ENCODE results near the gene TNIK.

Gene TNIK

DNA sequence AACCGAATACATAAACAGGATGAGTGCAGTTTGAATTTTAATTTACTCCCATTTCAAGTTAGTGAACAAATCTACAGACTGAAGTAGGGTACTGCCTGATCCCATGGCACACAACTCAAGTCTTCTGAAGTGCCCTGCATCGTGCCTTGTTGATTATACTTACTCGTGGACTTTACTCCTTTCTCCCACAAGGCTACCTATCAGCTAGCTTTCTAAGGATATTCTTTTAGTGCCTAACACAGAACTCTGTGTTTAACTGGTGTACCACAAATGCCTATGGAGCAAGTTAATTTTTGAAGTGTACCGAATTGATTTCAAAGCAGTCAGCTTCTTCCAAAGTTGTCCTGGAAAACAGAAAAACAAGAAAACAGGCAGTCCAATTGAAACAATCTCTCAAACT, 119.8 kb downstream of the TNIK start:
- no peak for DNase-seq (ENCODE audit: low read depth)

DNA sequence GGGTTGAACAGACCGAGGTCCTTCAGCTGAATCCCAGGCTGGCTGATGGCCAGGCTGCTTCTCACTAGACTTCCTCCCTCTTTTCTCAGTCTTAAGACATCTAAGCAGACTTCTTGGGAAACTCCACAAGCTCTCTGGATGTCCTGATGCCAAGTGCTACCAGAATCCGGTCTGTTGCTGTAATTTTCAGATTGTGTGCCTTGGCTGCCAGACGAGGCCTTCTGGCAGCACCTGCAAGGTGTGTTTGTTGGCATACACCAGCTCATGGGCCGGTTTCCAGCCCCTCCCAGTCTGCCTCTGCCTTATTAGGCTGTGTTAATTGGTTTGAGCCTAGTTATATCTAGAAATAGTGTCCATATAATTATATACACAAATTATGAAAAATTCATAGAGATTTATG, 120.6 kb downstream of the TNIK start:
- no peak for DNase-seq (ENCODE audit: low read depth)

DNA sequence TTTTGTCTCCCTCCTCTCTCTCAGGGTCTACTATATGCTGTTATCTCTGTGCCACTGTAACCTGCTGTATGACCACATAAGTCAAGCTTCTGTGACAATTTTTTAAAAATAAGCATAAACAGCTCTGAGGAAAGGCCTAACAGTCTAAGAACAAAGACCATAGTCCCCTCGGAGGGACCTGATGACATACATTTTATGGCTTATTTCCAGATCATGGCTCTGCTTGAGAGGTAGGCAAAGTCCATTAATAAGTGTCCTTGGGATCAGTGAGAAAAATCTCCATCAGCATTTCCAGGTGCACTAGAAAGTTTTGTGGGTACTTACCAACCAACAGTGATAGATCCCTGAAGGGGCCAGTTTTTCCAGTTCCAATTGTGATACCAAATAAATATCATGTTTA, 123.8 kb downstream of the TNIK start:
- no peak for DNase-seq (ENCODE audit: low read depth)

DNA sequence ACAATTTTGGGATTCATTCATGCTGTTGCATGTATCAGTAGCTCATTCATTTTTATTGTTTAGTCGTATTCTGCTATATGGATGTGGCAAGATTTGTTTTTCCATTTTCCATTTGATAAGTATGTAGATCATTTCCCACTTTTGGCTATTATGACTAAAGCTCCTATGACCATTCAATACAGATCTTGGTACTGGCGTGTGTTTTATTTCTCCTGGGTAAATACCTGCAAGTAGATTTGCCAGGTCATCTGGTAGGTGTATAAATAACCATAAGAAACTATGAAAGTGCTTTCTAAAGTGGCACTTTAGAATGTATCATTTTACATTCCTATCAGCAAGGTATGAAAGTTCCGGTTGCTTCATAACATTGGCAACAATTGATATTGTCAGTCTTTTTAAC, 124.6 kb downstream of the TNIK start:
- DNase-seq (ENCODE audit: low read depth), result no peak

DNA sequence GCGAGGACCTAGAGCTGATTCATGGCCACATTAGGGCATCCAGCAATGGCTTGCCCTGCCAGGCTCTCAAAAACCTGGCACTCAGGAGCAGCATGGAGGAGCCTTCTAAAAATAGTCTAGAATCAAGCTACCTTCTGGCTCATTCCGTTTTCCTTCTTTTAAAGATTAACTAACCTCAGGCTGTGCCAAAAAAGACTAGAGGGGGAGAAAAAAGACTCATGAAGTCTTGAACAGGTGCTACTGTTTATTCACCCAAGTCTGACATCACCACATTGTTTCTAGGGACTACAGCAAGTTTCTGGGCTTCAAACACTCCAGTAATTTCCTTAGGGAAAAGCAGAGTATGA, 125.8 kb downstream of the TNIK start:
- DNase-seq (ENCODE audit: low read depth), result no peak

DNA sequence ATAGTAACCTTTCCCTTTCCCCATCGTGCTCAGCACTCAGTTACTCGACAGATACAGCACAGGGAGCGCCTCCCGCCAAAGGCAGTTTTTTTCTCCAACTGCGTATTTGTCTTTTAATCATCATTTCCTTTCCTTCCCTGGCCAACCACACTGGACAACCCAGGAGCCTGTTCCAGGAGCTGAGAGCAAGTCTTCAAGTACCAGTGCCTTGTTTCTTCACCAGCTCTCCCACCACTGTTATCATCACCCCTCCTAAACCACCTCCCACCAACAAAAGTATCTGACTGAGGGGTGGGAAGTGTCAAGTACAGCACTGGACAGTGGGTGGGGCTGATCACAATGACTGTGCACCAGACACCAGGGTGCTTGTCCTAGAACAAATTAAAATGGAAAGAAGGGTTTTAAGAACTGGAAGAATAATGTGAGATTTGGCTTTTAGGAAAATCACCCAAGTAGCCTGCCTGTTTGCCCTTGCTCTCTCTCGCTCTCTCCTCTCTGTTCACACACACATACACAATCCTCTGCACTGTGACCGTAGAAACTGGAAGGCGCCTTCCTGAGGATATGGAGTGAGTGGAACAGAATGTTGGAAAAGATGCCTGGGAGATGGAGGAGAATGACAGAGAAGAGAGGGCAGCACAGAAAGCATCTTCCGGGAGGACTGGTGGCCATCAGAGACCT, 126.3 kb downstream of the TNIK start:
- DNase-seq (ENCODE audit: low read depth), result no peak

DNA sequence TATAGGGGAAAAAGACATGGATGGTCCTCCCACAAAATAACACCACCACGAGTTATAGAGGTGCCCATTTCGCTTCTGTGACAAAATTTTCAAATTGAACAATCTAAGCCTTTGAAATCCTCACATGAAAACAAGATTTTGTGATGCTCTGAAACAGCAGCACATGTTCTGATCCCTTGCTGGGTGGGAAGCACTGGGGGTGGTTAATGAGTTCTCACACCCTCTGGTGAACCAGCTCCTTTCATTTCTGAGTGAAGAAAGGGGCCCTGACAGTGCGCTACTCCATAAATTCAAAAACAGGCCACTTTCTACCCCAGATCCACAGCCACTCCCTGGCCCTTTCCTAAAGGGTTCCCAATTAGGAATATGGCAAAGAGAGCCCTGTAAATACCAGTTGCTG, 129.3 kb downstream of the TNIK start:
- no peak for DNase-seq (ENCODE audit: low read depth)

DNA sequence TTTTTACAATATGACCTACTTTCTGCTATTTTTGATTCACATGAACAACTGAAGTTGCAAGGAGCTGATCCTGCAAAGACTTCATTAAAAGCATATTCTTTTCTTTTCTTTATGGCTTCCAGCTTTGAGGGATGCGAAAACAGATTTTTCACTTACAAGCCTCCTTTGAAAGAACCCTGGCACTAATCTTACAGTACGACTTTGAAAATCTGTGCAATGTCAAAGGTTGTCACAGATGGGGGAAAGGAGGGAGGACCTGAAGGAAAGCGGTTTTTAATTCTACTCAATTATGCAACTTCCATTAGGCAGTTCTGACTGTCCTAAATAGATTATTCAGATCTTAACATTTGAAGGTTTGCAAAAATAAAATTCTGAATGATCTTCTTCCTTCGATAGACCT, 130.5 kb downstream of the TNIK start:
- no peak for DNase-seq (ENCODE audit: low read depth)

DNA sequence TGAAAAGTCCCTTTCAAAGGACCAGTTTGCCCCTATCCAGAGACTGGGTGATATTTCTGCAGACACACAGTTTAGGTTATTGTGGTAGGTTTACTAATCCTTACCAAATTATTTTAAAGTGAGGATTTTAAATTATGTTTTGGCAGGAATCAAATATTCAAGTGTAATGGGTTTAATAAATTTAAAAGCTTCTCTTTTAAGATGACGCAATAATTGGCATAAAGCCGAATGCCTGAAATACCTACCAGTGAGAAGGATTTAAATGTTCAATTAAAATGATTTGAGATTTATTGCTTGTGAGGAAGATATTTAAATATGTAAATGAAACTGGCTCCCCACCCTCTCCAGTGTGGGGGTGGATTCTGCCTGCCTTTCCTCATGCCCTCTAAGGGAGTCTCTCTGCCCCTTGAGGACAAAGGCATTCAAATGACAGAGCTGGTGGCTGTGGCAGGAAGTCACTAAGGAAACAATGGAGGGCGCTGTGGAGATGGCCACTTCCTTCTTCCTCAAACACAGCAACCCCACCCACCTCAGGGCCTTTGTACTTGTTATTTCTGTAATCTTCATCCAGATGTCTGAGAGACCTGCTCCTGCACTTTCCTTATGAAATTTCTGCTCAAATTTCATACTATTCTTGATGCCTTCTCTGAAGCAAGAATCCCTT, 131.7 kb downstream of the TNIK start:
- no peak for DNase-seq (ENCODE audit: low read depth)

DNA sequence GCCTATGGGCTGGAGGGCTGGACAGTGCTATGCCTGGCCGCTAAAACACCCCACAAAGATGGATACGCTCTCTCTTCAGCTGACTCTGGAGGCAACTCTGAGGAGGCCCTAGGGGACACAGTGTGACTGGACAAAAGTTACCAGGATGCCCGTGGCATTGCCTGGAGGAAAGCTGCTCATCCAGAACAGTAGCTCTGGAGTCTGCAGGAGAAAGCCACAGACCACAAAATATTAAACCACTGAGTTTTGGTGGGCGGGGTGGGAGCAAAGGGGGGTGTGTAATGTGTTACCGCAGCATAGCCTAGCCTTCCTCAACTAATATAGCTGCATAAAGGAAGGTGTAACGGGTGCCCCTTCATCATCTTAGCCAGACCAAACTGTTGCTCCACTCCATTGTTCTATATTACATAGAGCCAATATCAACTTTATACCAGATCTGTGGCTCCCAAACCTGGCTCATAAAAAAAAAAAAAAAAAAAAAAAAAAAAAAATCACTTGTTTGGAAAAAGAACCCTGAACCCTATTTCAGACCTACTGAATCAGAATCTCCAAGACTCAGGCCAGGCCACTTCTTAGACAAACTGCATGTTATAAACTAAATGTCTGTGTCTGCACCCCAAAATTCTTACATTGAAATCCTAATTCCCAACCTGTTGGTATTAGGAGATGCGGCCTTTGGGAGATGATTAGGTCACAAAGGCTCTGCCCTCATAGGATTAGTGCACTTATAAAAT, 132.6 kb downstream of the TNIK start:
- no peak for DNase-seq (ENCODE audit: low read depth)

DNA sequence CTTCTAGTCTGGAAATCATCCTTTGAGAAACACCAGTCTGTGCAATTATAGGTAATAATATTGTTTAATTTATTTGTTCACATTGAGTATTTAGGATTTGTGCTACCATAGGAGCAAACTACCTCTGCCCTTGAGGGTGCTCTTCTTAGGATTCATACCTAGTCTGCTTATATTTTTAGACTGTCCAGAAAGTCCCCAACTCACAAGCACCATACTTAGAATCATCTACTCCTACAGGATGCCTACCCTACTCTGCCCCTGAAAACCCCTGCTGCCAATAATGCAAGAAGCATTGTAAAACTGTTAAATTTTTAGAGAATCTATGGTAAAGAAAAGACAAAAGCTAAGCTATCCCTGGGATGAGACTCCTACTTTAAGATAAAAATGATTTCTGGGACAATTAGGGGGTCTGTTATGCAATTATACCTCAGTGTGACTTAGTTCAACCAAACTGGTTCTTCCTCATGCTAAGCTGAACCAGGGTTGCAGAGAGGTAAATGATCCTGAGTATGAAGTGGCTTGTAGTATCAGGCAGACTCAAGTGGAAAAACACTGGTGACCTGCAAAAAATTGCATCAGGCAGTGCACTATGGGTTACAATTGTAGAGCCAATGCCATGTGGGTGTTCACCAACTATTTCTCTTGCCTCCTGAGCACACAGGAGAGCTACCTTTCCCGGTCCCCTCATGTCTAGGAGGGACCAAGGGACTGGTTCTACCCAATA, 133.3 kb downstream of the TNIK start:
- DNase-seq (ENCODE audit: low read depth), result no peak

DNA sequence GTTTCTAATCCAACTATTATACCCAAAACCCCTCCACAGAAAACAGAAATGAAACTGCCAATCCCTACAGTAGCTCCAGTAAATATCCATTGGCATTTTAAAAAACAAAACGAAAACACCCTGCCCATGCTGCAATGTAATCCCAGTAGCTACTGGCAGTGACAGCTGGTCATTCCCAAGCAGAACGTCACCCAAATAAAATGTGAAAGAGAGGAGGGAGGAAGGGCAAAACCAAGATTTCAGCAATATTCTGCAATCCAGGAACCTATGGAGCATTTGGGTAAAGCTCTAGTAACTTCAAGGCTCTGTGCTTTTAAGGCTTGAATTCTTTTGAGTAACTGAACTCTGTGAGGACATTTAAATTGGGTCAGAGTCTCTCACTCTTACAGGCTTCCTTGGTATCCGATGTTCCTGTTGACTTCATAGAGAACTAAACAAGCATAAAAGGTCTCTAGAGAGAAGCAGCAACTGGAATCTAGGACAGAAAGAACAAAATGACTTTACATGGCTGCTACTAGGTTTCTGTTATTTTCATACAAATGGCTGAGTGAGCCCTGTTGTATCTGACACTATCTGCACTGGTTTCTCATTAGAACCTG, 136.2 kb downstream of the TNIK start:
- no peak for DNase-seq (ENCODE audit: low read depth)

DNA sequence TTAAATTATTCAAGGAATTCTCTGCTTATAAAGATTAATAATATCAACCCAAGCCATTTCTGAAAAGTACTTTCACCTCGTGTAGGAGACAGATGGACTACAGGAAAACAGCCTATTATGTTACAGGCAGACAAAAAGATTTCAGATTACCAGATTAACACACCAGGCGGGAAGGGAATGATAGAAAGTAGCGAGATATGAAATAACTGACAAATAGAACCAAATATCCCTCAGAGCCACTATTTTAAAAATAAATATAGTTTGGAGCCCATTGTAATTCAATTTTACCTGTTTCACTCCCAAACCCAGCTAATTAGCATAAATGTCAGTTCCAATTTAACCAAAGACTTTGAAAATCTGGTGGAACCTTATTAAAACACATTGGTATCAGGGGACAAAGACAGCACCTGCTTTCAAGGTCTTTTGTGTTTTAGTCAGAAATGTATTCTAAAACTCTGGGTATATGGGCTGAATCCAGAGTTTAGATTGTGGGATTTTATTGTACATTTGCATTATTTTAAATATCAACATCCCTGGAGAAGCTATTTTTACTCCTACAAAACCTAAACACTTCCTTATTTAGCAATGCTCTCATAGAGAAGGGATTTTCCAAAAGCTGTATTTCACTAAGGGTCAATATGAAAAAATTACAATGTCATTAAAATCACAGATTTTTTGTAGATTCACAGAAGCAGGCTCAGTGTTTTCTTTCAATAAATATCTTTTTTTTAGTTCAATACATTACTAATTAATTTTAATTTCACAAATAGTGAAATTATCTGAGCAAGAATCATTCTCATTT, 138.4 kb downstream of the TNIK start:
- no peak for DNase-seq (ENCODE audit: low read depth)

DNA sequence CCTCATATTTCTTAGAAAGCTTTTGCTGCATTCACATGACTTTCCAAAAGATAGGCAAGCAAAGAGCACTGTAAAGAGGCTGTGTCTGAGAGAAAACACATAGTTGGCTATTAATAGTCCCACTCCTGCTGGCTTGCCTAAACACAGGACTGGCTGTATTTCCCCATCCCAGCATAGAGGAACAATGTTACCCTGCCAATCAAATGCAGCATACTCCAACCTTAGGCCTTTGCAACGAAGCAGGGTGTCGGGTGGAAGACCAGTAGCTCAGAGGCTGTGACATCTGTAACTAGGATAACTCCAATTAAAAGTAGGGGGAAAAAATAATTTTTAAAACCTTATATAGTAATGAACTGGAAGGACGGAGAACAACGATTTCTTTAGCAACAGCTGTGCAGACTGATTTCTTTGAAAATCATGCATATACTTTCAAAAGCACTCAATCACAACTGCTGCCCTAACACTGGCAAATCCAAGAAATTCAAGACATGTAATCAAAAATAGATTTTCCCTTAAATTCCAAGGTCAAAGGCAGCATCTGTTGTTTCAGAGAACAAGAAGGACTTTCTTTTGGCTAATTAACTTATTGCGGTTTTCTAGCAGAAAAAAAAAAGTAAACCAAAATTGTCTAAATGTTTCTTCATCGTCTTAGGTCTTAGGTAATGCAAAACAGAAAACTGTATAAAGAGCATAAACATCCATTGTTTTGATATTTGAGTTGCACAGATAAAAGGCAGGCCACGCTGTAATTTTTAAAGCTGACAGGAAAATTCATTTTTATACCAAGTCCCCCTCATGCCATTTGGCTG, 139.3 kb downstream of the TNIK start:
- DNase-seq (ENCODE audit: low read depth), result no peak

DNA sequence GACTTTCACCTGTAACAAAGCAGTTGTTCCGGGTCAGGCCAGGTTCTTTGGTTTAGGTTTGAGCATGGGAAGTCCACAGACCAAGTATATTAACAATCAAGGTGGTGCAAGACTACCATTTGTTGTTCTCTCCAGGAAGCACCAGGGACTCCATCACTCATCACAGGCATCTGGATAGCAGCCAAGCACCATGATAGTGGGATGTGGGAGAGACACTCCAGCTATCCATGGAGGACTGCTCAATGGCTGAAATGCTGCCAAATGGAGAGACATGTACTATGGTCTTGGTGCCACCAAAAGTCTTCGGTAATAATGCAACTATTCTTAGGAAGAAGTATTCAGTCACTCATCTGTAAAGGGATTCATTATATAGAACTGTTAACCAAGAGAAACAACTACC, 143.0 kb downstream of the TNIK start:
- no peak for DNase-seq (ENCODE audit: low read depth)

DNA sequence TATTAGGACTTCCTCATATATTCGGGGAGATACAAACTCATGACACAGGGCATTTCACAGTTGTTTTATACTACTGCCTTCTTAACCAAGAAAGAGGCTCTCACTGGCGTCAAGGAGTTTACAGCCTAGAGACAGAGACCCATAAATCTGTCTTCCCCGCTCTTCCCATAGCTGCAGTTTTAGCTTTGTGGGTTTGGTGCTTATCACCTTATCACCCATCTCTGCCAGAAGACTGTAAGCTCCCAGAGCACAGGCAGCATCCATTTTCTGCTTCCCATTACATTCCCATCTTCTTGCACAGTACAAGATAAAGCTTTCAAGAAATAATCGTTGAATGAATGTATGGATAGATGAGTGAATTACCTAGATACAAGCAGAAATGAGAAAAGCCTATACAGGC, 144.3 kb downstream of the TNIK start:
- DNase-seq (ENCODE audit: low read depth), result no peak

DNA sequence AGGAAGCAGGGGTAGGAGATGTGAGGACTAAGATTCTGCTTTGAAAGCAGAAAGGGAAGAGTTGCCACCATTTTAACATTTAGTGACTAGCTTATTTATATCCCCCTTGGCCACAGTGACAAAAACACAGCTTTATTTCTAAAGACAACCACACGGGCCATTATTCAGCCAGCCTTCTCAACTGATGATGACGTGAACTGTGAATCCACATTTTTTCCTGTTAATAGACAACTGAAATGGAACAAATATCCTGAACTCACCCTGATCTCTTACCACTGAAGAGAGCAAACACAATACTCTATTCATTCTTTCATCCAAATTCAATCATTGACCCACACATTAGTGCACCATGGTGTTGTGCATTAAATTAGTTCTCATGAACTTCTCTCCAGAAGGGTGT, 145.1 kb downstream of the TNIK start:
- DNase-seq (ENCODE audit: low read depth), result no peak

DNA sequence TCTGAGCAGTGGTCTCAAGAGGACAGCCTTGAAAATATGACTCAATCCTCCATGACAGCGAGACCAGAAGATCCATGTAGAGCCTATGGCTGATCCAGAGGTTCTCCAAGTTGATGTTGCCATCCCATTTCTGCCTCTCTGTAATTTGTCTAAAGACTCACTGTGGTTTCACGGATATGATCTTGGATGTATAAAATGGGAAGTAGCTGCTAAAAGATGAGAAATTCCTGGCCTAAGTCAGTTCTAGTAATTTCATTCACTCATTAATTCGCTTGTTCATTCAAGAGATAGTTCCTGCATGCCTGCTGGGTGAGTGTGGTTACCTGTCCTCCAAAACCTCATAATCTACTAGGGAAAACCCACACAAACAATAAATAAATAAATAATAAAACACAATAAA, 145.9 kb downstream of the TNIK start:
- no peak for DNase-seq (ENCODE audit: low read depth)

DNA sequence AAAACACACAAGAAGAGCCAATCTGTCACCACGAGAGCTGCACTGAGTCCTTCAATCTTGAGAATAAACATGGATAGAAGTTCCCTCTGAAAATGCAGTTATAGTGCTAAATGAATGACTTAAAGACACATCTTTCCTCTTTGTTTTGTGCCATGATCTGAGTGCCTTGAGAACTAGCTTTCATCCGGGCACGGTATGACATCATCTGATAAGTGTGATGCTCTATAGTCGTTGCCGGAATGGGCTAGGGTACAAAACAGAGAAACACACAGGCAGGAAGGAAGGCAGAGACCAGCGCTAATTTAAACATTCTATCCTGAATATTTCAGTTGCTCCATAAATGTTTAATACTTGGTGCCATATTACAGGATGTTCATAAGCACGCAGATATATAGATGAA, 146.5 kb downstream of the TNIK start:
- DNase-seq (ENCODE audit: low read depth), result no peak

DNA sequence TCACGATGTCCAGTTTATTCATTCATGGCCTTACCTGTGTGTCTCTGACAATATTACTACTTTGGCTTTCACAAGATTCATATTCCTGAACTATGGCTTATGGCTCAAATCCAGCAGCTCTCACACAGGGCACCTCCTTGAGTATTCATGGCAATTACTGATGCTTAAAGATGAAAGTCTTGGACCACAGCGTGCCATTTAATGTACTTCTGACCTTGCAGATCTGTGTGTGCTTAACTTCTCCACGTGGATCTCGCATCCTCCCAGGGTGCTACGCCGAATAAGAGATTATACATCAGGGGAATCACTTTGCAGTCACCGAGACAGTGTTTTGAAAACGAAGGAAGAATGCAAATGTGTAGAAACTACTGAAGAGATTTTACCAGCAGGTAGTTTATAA, 147.5 kb downstream of the TNIK start:
- no peak for DNase-seq (ENCODE audit: low read depth)

DNA sequence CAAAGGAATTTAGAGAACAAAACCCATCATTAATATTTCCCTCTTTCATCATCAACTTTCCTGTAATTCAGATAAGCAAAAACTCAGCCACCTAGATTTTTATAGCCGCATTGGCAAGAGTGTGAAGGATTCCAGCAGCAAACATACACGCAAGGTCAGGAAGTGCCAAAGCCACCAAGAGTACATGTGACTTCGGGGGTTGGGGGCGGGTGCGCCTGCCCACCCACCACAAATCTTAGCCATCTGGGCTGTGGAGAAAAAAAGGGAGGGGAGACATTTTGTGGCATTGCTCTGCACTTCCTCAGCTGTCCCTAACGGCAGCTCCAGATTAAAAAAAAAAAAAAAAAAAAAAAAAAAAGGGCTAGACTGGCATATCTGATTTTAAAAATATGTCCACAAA, 148.4 kb downstream of the TNIK start:
- DNase-seq (ENCODE audit: low read depth), result no peak
